GM18861 (cell line): ENCODE measurements around the gene AGAP2.
"Not testable (repeated sequence)": the region's sequence is repeated elsewhere in the genome, so short reads cannot be mapped to it uniquely, and the experiment has no call there.

Experiments used
- ATAC-seq: cut with Tn5 transposase; IDR thresholded peaks from one replicate; pipeline ENCODE4 v1.9.1; 2021; ENCODE audit not compliant: unreplicated experiment

AGAP2 gene

DNA sequence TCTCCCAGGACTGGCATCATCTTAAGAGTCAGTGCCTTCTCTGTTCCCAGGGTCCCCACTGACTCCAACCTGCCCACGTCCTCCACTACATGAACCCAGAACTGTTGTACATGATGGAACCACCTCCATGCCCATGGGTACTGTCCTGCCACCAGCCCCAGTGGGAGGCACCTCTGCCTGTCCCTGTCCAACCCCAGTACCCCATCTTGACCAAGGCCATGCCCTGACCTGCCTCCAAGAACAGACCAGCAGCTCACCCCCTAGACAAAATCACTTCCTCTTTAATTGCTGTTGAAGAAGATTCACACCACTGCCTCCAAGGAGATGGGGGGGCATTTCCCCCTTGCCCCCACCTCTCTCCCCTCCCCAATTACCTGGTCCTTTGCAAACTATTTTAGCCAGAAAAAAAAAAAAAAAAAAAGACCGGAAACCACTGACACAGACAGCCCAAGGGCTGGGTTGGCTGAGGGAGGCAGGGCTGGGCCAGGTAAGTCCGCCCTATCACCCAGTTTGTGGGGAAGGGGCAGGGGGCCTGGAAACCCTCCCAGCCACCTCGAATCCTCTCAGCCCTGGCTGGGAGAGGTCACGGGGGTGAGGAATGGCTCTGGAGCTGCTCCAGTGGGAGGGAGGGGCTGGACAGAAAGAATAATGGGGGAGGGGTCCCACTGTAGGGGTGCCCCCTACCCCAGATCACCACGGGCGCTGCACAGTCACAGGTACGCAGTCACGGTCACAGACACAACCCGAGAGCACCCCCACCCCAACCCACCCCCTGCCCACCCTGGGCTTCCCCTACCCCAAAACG is 13.4 kb downstream of the AGAP2 start:
- ATAC-seq: no peak

GRCh38 chr12:57724003-57724935 is 14.3 kb downstream of the AGAP2 start:
- no peak for ATAC-seq

- ATAC-seq: no peak
Measured at GRCh38 chr12:57723630-57723962, 14.9 kb downstream of the AGAP2 start.

- no peak for ATAC-seq
Measured at GRCh38 chr12:57722716-57723629, 15.6 kb downstream of the AGAP2 start.

DNA sequence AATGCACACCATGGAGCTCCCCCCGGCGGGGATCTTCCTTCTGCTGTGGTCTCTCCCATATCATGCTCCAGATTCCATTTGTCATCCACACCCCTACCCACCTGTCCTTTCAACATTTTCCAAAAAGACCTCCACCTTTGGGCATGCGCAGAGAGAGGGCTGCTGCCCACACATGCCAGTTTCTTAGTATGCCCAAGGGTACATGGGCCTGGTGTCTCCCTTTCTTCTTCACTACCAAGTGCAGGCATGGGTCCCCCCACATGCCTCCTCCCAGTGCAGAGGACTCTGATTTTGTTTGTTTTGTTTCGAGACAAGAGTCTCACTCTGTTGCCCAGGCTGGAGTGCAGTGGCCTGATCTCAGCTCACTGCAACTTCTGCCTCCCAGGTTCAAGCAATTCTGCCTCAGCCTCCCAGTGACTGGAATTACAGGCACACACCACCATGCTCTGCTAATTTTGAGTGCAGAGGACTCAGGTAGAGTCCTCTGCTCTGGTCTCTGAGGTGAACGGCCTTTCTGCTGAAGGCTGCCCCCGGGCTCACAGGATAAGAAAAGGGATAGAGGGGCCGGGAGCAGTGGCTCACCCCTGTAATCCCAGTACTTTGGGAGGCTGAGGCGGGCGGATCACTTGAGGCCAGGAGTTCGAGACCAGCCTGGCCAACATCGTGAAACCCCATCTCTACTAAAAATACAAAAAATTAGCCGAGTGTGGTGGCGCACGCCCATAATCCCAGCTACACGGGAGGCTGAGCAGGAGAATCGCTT is 16.5 kb downstream of the AGAP2 start:
- not testable (repeated sequence) for ATAC-seq

GRCh38 chr12:57720606-57721595 is 17.6 kb downstream of the AGAP2 start:
- ATAC-seq: no peak

DNA sequence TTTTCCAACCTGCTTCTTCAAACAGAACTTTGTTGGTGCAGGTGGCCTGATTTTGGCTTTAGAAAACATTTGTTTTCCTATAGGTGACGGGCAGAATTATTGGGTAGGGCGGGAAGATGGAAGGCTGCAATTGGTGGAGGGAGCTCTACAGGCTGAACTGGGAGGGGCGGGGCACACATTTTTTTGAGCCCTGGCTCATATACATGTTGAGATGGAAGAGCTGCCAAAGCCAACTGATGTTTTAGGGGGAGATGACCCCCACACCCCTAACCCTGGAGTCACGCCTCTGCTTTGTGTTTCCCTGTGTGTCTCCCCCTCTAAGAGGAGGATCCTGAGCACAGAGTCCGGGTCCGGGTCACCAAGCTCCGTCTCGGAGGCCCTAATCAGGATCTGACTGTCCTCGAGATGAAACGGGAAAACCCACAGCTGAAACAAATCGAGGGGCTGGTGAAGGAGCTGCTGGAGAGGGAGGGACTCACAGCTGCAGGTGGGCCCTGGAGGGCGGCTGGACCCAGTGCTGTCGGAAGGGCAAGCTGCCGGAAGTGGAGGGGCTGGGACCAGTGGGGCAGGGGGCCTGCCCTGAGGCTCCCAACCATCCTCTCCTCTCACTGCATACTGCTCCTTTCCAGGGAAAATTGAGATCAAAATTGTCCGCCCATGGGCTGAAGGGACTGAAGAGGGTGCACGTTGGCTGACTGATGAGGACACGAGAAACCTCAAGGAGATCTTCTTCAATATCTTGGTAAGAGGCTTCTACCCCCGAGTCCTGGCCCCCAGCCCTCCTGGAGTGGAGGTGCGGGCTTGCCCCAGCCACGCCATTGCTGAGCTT is 18.6 kb downstream of the AGAP2 start:
- no peak for ATAC-seq

- no peak for ATAC-seq
Measured at GRCh38 chr12:57718641-57719528, 19.7 kb downstream of the AGAP2 start.

DNA sequence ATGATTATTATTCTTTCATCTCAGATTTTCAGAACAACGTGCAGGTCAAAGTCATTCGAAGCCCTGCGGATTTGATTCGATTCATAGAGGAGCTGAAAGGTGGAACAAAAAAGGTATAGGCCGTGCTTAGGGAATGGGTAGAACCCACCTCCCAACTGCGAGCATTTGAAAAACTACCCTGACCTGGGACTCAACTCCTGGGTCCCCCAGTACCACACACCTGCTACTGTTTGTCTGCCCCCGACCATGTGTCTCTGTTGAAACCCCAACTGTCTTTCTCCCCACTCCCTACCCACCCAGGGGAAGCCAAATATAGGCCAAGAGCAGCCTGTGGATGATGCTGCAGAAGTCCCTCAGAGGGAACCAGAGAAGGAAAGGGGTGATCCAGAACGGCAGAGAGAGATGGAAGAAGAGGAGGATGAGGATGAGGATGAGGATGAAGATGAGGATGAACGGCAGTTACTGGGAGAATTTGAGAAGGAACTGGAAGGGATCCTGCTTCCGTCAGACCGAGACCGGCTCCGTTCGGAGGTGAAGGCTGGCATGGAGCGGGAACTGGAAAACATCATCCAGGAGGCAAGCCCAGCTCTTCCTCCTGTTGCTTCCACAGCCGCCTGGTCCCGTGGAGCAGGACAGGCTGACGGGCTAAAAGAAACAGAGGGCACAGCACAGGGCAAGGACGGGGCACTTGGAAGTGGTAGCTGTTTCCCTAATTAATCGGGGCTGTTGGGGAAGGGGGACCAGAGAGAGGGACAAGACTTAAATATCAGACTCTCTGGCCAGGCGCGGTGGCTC is 20.5 kb downstream of the AGAP2 start:
- ATAC-seq: no peak

- ATAC-seq: no peak
Measured at GRCh38 chr12:57717131-57717530, 21.4 kb downstream of the AGAP2 start.

DNA sequence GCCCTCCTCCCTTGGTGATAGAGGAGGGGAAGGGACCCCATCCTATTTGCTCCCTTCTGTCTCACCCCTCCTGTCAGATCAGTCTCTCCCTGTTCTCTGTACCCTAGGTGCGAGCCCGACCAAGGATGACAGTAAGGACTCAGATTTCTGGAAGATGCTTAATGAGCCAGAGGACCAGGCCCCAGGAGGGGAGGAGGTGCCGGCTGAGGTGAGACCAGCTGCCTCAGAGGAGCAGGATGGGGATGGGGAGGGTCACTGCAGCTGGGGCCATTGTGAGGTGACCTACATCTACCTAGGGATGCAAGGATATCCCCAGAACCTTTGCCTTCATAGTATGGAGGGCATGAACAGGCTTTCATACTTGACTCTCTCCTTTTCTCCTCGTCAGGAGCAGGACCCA is 22.2 kb downstream of the AGAP2 start:
- ATAC-seq: no peak

DNA sequence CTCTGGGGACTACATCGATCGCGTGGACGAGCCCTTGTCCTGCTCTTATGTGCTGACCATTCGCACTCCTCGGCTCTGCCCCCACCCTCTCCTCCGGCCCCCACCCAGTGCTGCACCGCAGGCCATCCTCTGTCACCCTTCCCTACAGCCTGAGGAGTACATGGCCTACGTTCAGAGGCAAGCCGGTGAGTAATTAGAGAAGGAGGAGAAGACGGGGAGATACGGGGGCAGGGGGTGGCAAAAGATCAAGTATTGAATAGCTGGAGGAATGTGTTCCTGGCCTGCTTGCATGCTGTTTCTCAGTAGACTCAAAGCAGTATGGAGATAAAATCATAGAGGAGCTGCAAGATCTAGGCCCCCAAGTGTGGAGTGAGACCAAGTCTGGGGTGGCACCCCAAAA is 22.8 kb downstream of the AGAP2 start:
- ATAC-seq: no peak

DNA sequence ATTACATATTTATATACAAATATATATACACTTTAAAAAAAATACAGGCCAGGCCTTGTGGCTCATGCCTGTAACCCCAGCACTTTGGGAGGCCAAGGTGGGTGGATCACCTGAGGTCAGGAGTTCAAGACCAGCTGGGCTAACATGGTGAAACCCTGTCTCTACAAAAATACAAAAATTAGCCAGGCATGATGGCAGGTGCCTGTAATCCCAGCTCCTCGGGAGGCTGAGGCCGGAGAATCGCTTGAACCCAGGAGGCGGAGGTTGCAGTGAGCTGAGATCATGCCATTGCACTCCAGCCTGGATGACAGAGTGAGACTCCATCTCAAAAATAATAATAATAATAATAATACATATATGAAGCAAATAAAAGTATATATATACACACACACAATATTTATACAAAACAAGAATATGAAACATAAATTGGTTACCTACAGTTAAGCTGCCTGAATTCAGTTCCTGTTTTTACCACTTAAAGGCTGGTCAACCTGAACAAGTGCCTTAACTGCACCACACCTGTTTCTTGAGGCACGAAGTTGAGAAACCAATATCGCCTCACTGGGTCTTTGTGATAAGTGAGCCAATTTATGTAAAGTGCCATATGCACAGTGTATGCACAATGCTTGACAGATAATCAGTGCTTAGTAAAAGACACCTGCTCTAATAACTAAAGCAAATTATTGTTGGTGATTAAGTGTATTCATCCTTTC is 23.4 kb downstream of the AGAP2 start:
- ATAC-seq: peak; percentile 33

DNA sequence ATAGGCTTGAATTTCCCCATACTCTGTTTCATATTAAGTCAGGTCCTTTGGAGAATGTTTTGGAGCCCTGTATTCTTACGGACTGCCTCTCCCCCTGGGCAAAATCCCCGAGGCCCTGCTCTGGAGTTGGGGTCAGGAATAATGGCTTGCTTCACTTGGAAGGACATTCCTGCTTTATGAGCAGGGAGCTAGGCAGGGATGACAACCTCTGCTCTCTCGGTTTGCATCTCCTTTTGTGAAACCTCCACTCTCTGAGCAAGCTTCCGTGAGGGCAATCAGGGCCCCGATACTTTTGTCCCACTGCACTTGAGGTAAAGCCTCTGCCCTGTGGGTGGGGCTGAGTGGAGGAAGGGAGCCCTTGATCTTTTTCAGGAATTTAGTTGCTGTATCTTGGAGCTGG is 25.3 kb downstream of the AGAP2 start:
- no peak for ATAC-seq

DNA sequence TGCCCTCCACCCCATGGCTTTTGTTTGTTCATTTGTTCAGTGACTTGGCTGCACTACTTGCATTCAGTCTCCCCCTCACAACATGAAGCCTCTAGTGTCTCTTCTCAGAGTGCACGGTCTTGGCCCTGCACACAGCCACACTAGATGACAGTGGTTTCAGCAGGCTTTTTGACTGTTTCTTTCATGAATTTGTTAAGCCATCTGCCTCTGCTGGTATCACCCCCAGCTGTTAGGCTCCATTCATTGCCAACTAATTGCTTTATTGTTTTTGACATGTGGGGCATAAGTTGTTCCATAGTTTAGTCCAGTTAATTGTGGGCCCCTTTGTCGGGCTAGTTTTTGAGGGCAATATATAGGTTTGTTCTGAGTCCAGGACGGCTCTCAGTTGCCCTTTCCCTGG is 25.8 kb downstream of the AGAP2 start:
- no peak for ATAC-seq

DNA sequence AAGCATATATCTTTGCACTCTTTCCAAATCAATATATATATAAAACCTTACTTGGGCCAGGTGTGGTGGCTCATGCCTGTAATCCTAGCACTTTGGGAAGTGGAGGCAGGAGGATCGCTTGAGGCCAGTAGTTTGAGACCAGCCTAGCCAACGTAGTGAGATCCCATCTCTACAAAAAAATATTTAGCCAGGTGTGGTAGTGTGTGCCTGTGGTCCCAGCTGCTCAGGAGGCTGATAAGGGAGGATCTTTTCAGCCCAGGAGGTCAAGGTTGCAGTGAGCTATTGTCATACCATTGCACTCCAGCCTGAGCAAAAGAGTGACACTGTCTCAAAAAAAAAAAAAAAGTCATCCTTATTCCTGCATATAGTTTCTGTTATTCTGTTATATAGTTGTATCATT is 30.2 kb downstream of the AGAP2 start:
- ATAC-seq: no peak
